ENCODE data around the gene AP3S1. TPM values are rescaled to one million over a fixed set of nuclear protein-coding genes. Genes with fewer than 3 reads are reported as not detected.

The AP3S1 gene
- polyA plus RNA-seq, 2 of the 4 experiments (the other 2 are of a cell fraction), result 75.7 to 103 TPM

DNA sequence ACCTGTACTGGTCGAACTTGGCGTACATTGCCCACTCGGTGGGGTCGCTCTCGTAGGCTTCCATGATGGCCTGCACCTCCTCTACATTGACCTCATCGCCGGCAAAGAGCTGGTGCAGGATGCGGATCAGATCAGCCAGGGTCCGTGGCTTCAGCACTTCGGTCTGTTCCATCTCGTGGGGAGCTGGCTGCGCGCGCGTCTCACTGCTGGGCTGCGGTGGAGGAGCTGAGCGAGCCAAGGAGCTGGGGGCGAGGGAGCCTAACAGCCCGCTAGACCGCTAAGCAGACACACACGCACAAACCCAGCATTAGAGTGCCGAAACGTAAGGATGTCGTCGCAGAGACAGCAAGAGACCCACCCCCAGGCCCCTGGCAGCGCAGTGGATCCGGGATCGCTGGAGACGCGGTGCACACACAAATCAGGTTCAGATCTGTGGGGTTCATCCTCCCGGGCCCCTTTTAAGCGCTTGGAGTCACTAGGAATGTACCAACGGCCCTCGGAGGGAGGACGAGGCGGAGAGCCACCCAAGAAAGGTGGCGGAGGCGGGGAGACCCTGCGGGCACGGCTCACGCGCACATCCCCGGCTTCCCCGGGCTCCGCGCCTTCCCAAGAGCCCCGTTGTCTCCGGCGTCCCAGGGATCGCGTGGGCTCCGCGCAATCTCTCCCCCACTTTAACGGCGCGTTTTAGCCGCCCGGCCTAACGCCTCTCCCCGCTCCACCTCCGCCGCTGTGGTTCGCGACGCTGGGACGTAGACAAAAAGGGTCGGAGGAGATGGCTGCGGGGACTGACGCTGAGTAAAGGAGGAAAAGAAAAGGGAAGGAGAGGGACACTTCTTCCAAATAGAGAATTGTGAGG lies 25.3 kb upstream of the AP3S1 start, which contains the start of gene CDO1:
Gene CDO1, minus strand, starts transcription at position 434 of the 856 bp plus-strand sequence. Its CDS starts 262 bp downstream, at position 172.
- no peaks in the 10 kb centered on the region for H3K9me3 ChIP-seq
- H3K4me1 ChIP-seq, result no peaks in the 10 kb centered on the region
- no peak for ATAC-seq
- H3K4me3 ChIP-seq, result no peak within 1 kb of the TSS
- WGBS (ENCODE audit: missing lambda C conversion rate), result 82% methylated on average over 69 of the region's 69 CpGs
- TF ChIP-seq SMC3 (IDR thresholded peaks at IDR 0.05) (no peak), RFX5 (IDR thresholded peaks at IDR 0.05) (no peak), CHD2 (IDR thresholded peaks at IDR 0.05; ENCODE audit: low read length, partially characterized antibody) (no peak), MYC (IDR thresholded peaks at IDR 0.05; ENCODE audit: borderline replicate concordance, low read length) (no peak), ZC3H11A (IDR thresholded peaks at IDR 0.05) (no peak), CBX2 (IDR thresholded peaks at IDR 0.05; ENCODE audit: borderline replicate concordance, low read depth) (no peak), PHF8 (IDR thresholded peaks at IDR 0.05; ENCODE audit: borderline replicate concordance, low read depth) (no peak), POLR2A (IDR thresholded peaks at IDR 0.05; ENCODE audit: low read length) (no peak), CTCF (IDR thresholded peaks at IDR 0.05) (no peak), MAZ (IDR thresholded peaks at IDR 0.05; ENCODE audit: borderline replicate concordance, low read depth, low read length) (no peak), ZNF302 (CRISPR knock-in tag; IDR thresholded peaks at IDR 0.05) (no peak), NPAS2 (CRISPR knock-in tag; IDR thresholded peaks at IDR 0.05; ENCODE audit: borderline replicate concordance) (no peak), KDM1A (IDR thresholded peaks at IDR 0.05; ENCODE audit: low read depth) (no peak), POLR2AphosphoS2 (conservative IDR thresholded peaks at IDR 0.05; ENCODE audit: low read length) (no peak), TP53 (CRISPR knock-in tag; IDR thresholded peaks at IDR 0.05) (no peak)
- TF ChIP-seq, protein P1, sequence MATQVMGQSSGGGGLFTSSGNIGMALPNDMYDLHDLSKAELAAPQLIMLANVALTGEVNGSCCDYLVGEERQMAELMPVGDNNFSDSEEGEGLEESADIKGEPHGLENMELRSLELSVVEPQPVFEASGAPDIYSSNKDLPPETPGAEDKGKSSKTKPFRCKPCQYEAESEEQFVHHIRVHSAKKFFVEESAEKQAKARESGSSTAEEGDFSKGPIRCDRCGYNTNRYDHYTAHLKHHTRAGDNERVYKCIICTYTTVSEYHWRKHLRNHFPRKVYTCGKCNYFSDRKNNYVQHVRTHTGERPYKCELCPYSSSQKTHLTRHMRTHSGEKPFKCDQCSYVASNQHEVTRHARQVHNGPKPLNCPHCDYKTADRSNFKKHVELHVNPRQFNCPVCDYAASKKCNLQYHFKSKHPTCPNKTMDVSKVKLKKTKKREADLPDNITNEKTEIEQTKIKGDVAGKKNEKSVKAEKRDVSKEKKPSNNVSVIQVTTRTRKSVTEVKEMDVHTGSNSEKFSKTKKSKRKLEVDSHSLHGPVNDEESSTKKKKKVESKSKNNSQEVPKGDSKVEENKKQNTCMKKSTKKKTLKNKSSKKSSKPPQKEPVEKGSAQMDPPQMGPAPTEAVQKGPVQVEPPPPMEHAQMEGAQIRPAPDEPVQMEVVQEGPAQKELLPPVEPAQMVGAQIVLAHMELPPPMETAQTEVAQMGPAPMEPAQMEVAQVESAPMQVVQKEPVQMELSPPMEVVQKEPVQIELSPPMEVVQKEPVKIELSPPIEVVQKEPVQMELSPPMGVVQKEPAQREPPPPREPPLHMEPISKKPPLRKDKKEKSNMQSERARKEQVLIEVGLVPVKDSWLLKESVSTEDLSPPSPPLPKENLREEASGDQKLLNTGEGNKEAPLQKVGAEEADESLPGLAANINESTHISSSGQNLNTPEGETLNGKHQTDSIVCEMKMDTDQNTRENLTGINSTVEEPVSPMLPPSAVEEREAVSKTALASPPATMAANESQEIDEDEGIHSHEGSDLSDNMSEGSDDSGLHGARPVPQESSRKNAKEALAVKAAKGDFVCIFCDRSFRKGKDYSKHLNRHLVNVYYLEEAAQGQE (IDR thresholded peaks at IDR 0.05), result no peak
- POLR2A ChIA-PET, result no interaction called here
- no peak within 1 kb of the TSS; the same call in 2 of the 3 replicates for H3K4me2 ChIP-seq
- DNase-seq (ENCODE audit: low read depth in 1 of 2, low spot score in 1 of 2), result no peak
- H3K27ac ChIP-seq, result no peak within 1 kb of the TSS
- CTCF ChIA-PET, result no interaction called here
- FAIRE-seq, result no peak

DNA sequence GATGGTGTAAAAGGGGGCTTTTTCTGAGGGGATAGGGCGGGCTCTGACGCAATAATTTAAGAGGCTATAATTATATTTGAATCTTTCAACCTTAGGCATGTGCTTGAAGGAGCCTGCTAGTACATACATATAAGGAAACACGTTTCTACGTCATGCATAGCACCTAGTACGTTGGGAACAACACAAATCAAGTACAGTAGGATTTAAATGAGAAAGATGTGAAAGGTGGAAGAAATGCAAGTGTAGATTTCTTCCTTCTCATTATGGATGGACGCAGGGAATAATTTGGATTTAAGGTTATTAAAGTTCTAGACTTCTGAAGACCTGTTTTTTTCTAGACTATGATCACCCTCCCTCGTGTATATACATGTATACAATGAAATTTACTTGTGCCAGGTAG lies 24.3 kb upstream of the AP3S1 start:
- no peaks in the 10 kb centered on the region for H3K9me3 ChIP-seq
- no peak overlapping the region for H3K27ac ChIP-seq
- POLR2A ChIA-PET, result no interaction called here
- no peaks in the 10 kb centered on the region for H3K4me1 ChIP-seq
- ATAC-seq (no peak), FAIRE-seq (no peak), DNase-seq (ENCODE audit: low read depth in 1 of 2, low spot score in 1 of 2) (no peak)
- TF ChIP-seq HDAC2 (IDR thresholded peaks at IDR 0.05) (no peak), BHLHE40 (IDR thresholded peaks at IDR 0.05; ENCODE audit: low read depth, low read length) (no peak), FOSL2 (IDR thresholded peaks at IDR 0.05) (no peak), FOSL2 (CRISPR knock-in tag; IDR thresholded peaks at IDR 0.05) (no peak), PHF8 (IDR thresholded peaks at IDR 0.05; ENCODE audit: borderline replicate concordance, low read depth) (no peak), ESRRA (IDR thresholded peaks at IDR 0.05; ENCODE audit: borderline replicate concordance, low read length) (no peak), CHD4 (IDR thresholded peaks at IDR 0.05; ENCODE audit: borderline replicate concordance) (no peak), KDM5A (IDR thresholded peaks at IDR 0.05) (no peak), NR3C1 (IDR thresholded peaks at IDR 0.05) (no peak), HES2 (IDR thresholded peaks at IDR 0.05) (no peak), CEBPB (IDR thresholded peaks at IDR 0.05) (no peak), NPAS2 (CRISPR knock-in tag; IDR thresholded peaks at IDR 0.05; ENCODE audit: borderline replicate concordance) (no peak), TP53 (CRISPR knock-in tag; IDR thresholded peaks at IDR 0.05) (no peak), HMGXB4 (CRISPR knock-in tag; IDR thresholded peaks at IDR 0.05; ENCODE audit: borderline replicate concordance) (no peak), RARB (CRISPR knock-in tag; IDR thresholded peaks at IDR 0.05) (no peak), MAZ (IDR thresholded peaks at IDR 0.05; ENCODE audit: borderline replicate concordance, low read depth, low read length) (no peak)
- WGBS (ENCODE audit: missing lambda C conversion rate), result 34% methylated on average over 7 of the region's 7 CpGs
- no peak overlapping the region for H3K4me2 ChIP-seq
- H3K4me3 ChIP-seq, result no peak overlapping the region
- CTCF ChIA-PET, result no interaction called here

All from A549 (cell line).